Stimulated activated CD8-positive, alpha-beta memory T cell treated with anti-CD3 and anti-CD28 coated beads, Interleukin-15, amount 100 ng/mL, for 48 hours (primary cell): ENCODE results near the gene KCNH5.

ENCODE experiments used
- DNase-seq, 2 donors: peaks; one replicate each; pipeline ENCODE4 v3.0.0-alpha.2; 2020; ENCODE audit warnings: low read depth in 2 of 2

The KCNH5 gene

GRCh38 chr14:63006531-63006930, 38.7 kb downstream of the KCNH5 start:
- DNase-seq = no peak

GRCh38 chr14:62994096-62994495, 51.2 kb downstream of the KCNH5 start:
- DNase-seq = no peak

- no peak for DNase-seq
Observed at GRCh38 chr14:62988967-62989366, 56.3 kb downstream of the KCNH5 start.

- DNase-seq = no peak
Observed at GRCh38 chr14:62983821-62984220, 61.4 kb downstream of the KCNH5 start.

GRCh38 chr14:62980693-62981092, 64.6 kb downstream of the KCNH5 start:
- no peak for DNase-seq

- no peak for DNase-seq
Observed at GRCh38 chr14:62957562-62957961, 87.7 kb downstream of the KCNH5 start.

- no peak for DNase-seq
Observed at GRCh38 chr14:62956413-62956812, 88.8 kb downstream of the KCNH5 start.

GRCh38 chr14:62954165-62954564, 91.1 kb downstream of the KCNH5 start:
- no peak for DNase-seq

- no peak for DNase-seq
Observed at GRCh38 chr14:62952226-62952625, 93.0 kb downstream of the KCNH5 start.

- DNase-seq = no peak
Observed at GRCh38 chr14:62947301-62947700, 98.0 kb downstream of the KCNH5 start.

- DNase-seq = no peak
Observed at GRCh38 chr14:62946221-62946620, 99.0 kb downstream of the KCNH5 start.

GRCh38 chr14:62943202-62943601, 102.1 kb downstream of the KCNH5 start:
- no peak for DNase-seq

GRCh38 chr14:62939970-62940369, 105.3 kb downstream of the KCNH5 start:
- DNase-seq = no peak

GRCh38 chr14:62938778-62939177, 106.5 kb downstream of the KCNH5 start:
- DNase-seq = no peak

GRCh38 chr14:62934439-62934838, 110.8 kb downstream of the KCNH5 start:
- no peak for DNase-seq

GRCh38 chr14:62921466-62921865, 123.8 kb downstream of the KCNH5 start:
- no peak for DNase-seq

- no peak for DNase-seq
Observed at GRCh38 chr14:62916551-62916950, 128.7 kb downstream of the KCNH5 start.

- DNase-seq = no peak
Observed at GRCh38 chr14:62914873-62915272, 130.4 kb downstream of the KCNH5 start.

- no peak for DNase-seq
Observed at GRCh38 chr14:62914025-62914424, 131.2 kb downstream of the KCNH5 start.

GRCh38 chr14:62908506-62908905, 136.8 kb downstream of the KCNH5 start:
- DNase-seq = no peak

GRCh38 chr14:62905566-62905965, 139.7 kb downstream of the KCNH5 start:
- no peak for DNase-seq

- DNase-seq = no peak
Observed at GRCh38 chr14:62897771-62898170, 147.5 kb downstream of the KCNH5 start.

- DNase-seq = no peak
Observed at GRCh38 chr14:62896932-62897456, 148.3 kb downstream of the KCNH5 start.

- DNase-seq = no peak
Observed at GRCh38 chr14:62894736-62895135, 150.5 kb downstream of the KCNH5 start.

- no peak for DNase-seq
Observed at GRCh38 chr14:62889364-62889763, 155.9 kb downstream of the KCNH5 start.
